HL-60/S4 treated with phorbol 12-myristate 13-acetate at 8.2 ng/mL for 4 days and 3 days (cell line): Measurements from ENCODE around the gene GGT1.
"Not testable (repeated sequence)": the region's sequence is repeated elsewhere in the genome, so short reads cannot be mapped to it uniquely, and the experiment has no call there.

Source experiments
- in situ Hi-C: fragments of 300-500 bp; cut with MboI; formaldehyde crosslinking; loops from 2 replicates; pipeline ENCODE4 v1.15.0; 2022; ENCODE audit warnings: low sequenced_read_pairs

GGT1 gene

DNA sequence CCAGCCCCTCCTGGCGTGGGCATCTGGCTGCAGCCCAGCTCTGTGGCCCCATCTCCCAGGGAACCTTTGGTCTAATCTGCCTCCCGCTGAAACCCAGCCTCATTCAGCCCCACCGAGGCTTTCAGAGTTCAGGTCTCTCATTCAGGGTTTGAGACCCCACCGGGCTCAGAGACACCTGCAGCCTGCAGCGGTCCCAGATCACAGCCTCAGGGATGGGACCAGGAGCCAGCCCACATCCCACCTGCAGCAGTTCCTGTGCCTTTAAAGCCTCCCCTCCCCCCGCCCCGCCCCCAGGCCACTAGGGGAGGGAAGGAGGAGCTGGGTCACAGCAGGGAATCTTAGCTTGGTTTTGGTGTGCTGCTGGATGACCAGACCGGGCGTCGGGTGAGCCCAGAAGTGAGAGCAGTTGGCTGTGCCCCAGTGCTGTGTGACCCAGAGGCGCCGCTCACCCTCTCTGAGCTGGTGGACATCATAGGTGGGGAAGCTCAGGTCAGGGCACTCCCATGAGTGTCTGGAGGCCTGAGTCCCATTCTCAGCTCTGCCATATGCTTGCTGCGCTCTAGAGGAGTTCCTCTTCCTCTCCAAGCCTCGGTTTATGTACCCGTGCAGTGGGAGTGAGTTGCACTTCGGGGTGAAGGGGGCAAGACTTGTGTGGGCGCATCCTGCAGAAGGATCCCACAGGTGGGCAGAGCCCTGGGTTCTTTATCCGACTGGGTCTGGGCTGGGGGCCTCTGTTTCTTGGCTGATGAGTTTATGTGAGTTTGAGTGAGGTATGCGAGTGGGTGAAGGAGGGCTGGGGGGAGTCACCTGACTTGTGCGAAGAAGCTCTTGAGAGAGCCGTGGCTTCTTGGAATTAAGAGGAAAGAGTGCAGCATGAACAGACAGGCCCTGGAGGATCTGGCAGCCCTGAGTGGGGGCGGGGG, at the start of gene GGT1:
Gene GGT1 (plus strand): TSS at position 347 of the 923 bp plus-strand sequence. CDS start 7,889 bp downstream, outside the sequence.
- in situ Hi-C loops: not testable (repeated sequence)

DNA sequence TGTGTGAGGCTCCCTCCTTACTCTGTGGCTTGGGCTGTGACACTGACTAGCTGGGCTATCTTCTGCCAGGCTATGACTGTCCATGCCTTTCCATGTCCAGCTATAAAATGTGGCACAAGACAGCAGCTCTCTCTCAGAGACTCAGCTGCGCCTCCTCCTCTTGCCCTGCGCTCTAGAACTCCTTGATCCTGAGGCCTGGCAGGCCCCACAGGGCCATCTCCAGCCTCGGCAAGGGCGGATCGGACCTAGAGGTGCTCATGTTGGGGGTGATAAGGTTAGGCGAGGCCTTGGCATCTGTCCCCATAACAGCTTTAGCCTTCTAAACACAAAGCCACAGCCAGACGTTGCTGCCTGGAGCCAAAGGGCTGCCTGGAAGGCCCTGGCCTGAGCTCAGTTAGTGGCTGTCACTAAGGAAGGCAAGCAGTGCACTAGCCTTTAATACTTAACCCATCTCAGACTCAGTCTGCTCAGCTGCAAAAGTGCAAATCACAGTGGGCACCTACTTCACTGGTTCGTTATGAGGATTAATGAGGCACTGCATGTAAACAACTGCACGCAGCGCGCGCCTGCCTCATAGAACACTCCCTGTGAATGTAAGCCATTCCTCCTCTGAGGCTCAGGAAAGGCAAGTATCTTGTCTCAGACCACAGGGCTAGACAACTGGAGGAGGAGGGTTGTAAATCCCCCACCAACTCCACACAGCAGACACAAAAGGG, 49.2 kb upstream of the GGT1 start:
- in situ Hi-C loops: no loop called here

- in situ Hi-C loops: no loop called here
These were observed 48.5 kb upstream of the GGT1 start, which contains the start of gene GUCD1 for GRCh38 chr22:24554313-24555164. GUCD1 (minus strand) TSS chr22:24555138; CDS start chr22:24554991, 147 bp downstream.

- in situ Hi-C loops: no loop called here
These were observed 47.6 kb upstream of the GGT1 start, which contains the start of gene SNRPD3 for GRCh38 chr22:24555165-24556039. SNRPD3 (plus strand) TSS chr22:24555999; CDS start chr22:24557675, 1,676 bp downstream.

- in situ Hi-C loops: no loop called here
These were observed 43.5 kb upstream of the GGT1 start for GRCh38 chr22:24559471-24559870.

GRCh38 chr22:24563246-24563645, 39.7 kb upstream of the GGT1 start:
- in situ Hi-C loops: no loop called here

DNA sequence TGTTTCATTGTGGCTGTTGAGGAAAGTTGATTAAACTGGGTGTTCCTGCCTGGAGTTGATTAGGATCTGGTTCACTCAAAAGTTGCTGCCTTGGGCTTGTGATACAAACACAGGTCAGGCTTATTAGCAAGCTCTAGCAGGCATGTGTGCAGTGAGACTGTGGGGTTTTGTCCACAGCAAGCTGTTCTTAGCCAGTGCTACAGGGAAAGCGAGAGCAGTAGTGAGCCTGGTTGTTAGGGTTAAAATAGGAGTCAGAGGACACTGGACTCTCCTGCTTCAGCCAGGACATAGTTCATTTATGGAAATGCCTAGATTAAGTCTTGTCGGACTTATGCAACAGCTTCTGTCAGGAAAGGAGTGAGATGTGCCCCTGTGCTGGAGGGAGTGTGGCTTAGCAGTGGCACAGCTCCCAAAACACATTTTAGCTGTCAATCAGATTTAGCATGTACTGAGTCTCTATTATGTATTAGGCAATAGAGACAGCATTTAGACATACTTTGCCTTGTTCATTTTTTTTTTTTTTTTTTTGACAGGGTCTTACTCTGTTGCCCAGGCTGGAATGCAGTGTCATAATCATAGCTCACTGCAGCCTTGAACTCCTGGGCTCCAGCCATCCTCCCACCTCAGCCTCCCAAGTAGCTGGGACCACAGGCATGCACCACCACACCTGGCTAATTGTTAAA, 38.5 kb upstream of the GGT1 start:
- in situ Hi-C loops: no loop called here

DNA sequence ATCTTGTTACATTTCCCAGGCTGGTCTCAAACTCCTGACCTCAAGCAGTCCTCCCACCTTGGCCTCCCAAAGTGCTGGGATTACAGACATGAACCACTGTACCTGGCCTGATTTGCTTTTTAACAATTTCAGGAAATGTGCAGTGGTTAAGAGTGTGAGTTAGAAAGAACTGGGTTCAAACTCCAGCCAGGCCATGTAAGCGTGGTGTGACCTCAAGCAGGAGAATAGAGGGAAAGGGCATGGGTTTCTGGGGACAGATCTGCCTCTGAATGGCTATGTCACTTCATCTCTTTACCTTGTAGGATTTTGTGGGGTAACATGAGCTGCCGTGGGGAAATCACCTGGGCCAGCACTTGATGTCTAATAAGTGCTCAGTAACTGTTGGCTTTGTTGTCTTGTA, 37.9 kb upstream of the GGT1 start:
- in situ Hi-C loops: no loop called here

DNA sequence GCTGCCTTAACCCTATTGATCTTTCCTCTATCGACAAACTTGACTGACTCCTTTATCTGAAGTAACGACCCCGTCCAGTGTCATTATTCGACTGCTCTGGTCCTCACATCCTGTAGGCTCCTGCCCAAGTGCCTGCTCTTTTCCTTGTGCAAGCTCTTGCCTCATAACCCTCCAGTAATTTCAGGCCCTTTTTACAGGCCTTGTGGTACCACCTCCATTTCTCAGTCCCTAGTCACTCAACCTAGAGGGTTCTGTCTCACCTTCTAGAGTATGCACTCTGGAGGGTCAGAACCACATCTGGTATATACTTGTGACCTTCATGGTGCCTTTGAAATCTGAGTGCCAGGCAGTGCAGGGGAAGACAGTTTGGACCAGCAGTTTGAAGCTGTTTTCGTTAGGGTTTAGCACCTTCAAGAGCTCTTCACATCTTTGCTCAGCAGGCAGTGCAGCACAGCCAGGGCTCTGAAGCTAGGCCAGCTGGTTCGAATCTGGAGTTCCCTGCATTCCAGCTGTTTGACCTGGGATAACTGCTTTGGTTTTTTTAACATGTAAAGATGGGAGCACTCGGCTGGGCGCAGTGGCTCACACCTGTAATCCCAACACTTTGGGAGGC, 36.0 kb upstream of the GGT1 start:
- in situ Hi-C loops: no loop called here

DNA sequence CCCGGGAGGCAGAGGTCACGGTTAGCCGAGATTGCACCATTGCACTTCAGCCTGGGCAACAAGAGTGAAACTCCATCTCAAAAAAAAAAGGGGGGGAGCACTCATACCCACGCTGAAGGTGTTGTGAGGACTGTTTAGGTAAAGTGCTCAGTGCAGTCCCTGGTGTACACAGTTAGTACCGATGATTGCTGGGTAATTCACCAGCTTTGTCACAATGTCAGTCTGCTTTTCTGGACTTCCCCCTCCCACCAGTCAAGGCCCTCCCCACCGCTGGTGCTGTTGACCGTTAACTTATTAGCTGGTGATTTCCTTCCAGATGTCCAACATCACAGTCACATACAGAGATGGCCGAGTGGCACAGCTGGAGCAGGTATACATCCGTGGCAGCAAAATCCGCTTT, 35.3 kb upstream of the GGT1 start:
- in situ Hi-C loops: no loop called here

DNA sequence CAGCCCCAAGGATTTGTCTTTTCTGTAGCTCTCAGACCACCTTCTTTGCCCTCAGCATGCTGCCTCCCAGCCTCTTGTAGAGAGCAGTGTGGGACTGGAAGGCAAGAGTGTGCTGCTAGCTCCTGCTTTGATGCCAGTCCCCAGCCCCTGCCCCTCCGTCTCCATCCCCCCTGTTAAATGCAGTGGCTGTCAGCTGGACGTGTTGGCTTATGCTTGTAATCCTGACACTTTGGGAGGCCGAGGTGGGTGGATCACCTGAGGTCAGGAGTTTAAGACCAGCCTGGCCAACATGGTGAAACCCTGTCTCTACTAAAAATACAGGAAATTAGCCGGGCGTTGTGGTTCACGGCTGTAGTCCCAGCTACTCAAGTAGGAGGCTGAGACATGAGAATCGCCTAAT, 31.7 kb upstream of the GGT1 start:
- in situ Hi-C loops: no loop called here

DNA sequence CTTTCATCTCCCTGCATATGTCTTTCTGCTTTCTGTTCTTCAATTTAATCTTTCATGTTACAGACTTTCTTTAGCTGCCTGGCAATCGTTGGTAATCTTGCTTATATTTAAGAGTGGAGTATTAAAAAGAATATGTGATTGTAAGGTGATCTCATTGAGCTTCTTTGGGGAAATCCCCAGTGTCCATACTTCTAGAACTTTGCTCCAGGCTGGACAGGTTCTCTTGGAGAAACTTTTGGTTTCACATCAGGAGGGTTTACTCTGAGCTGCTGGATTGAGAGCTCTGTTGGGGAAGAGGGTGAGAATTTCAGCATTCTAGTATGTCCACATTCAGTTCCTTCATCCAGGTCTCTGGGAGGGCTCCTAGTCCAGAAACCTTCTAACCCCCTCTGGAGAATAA, 26.2 kb upstream of the GGT1 start:
- in situ Hi-C loops: no loop called here

GRCh38 chr22:24578355-24579257, 24.4 kb upstream of the GGT1 start:
- in situ Hi-C loops: no loop called here

DNA sequence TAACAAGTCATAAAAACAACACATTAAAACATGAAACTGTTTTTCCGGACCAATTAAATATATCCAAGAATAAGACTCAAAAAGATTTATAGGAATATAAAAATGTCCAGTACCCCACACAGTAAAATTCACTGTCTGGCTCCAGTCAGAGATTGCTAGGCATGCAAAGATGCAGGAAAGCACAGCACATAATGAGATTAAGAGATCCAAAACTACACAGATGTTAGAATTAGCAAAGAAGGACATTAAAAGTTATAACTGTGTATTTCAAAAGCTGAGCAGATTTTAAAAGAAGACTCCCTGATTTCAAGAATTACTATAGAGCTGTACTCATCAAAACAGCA, 23.8 kb upstream of the GGT1 start:
- in situ Hi-C loops: no loop called here

- in situ Hi-C loops: no loop called here
These were observed 22.7 kb upstream of the GGT1 start for GRCh38 chr22:24580276-24580675.

DNA sequence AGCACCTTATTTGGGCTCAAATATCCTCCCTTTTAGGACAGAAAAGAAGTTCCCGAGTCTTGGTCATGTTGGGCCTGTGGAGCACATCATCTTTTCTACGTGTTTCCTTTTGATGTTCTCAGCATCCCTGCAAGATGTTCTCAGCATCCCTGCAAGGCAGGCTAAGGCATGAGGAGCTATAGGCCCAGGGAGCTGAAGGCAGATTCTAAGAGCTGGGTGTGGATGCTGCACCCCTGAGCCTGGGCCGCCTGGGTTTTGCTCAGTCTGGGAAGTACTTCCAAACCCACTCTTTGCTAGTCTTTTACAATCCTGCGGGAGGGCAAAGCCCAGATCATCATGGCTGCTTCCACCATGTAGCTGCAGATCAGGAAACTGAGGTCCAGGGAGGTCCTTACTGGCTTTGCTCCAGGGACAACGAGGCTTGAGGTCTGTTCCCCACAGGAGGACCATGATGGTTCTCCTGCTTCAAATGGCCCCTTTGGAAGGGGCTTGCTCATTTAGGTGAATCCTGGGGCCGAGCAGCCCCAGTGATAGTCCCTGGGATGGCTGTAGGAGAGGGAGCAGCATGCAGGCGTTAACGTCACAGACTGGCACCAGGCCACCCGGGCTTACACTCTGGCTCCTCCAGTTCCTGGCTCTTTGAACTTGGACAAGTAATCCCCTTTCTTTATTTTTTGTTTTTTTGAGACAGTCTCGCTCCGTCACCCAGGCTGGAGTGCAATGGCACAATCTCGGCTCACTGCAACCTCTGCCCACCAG, 20.8 kb upstream of the GGT1 start:
- in situ Hi-C loops: no loop called here
